HG03039 (cell line): ENCODE data around the gene SQOR.

Experiments
- ATAC-seq: cut with Tn5 transposase; IDR thresholded peaks from one replicate; pipeline ENCODE4 v1.9.1; 2021; ENCODE audit warnings: mild to moderate bottlenecking, moderate library complexity; ENCODE audit not compliant: unreplicated experiment

The SQOR gene

GRCh38 chr15:45634432-45635190 is at the start of gene SQOR:
Gene SQOR, plus strand, starts transcription at chr15:45635029. Its CDS starts 23,895 bp downstream, at chr15:45658924.
- peak; percentile 80 for ATAC-seq

GRCh38 chr15:45585069-45585791 is 49.6 kb upstream of the SQOR start:
- ATAC-seq: no peak

- ATAC-seq: no peak
Observed at GRCh38 chr15:45586125-45586524, 48.7 kb upstream of the SQOR start.

GRCh38 chr15:45586601-45587094 is 48.2 kb upstream of the SQOR start:
- ATAC-seq: peak; percentile 1

- ATAC-seq: peak; percentile 73
Observed at GRCh38 chr15:45587095-45587862, 47.5 kb upstream of the SQOR start, which contains the start of gene BLOC1S6. Gene BLOC1S6, plus strand, starts transcription at chr15:45587379. Its CDS starts 65 bp downstream, at chr15:45587444.

- ATAC-seq: no peak
Observed at GRCh38 chr15:45587863-45588170, 47.0 kb upstream of the SQOR start.

GRCh38 chr15:45588219-45588875 is 46.5 kb upstream of the SQOR start:
- ATAC-seq: no peak

GRCh38 chr15:45589256-45589655 is 45.6 kb upstream of the SQOR start:
- ATAC-seq: no peak

GRCh38 chr15:45594319-45594718 is 40.5 kb upstream of the SQOR start:
- ATAC-seq: no peak

GRCh38 chr15:45594835-45595530 is 39.8 kb upstream of the SQOR start:
- no peak for ATAC-seq

- no peak for ATAC-seq
Observed at GRCh38 chr15:45603881-45604280, 30.9 kb upstream of the SQOR start.

- no peak for ATAC-seq
Observed at GRCh38 chr15:45604326-45604725, 30.5 kb upstream of the SQOR start.

- no peak for ATAC-seq
Observed at GRCh38 chr15:45606413-45606812, 28.4 kb upstream of the SQOR start.

- ATAC-seq: no peak
Observed at GRCh38 chr15:45606841-45607240, 28.0 kb upstream of the SQOR start.

- no peak for ATAC-seq
Observed at GRCh38 chr15:45611305-45611704, 23.5 kb upstream of the SQOR start.

GRCh38 chr15:45612790-45613415 is 21.9 kb upstream of the SQOR start:
- ATAC-seq: no peak

GRCh38 chr15:45616901-45617323 is 17.9 kb upstream of the SQOR start:
- ATAC-seq: no peak

GRCh38 chr15:45618813-45619212 is 16.0 kb upstream of the SQOR start:
- ATAC-seq: no peak

- ATAC-seq: no peak
Observed at GRCh38 chr15:45628136-45628535, 6.7 kb upstream of the SQOR start.
